Type B pancreatic cell (in vitro differentiated cells): ENCODE data around the gene RAPGEF1. TPM values are rescaled to one million over a fixed set of nuclear protein-coding genes. Genes with fewer than 3 reads are reported as not detected.

ENCODE experiments used
- DNase-seq: peaks from one replicate; pipeline ENCODE4 v3.0.0; 2021; ENCODE audit warnings: mixed read lengths; ENCODE audit not compliant: unreplicated experiment; ENCODE audit errors: extremely low spot score
- H3K27ac Mint-ChIP-seq: 2 replicates; pipeline ENCODE4 v1.8.0; 2021; ENCODE audit warnings: mild to moderate bottlenecking, mixed read lengths
- H3K27me3 Mint-ChIP-seq: 2 replicates; pipeline ENCODE4 v1.8.0; 2021; ENCODE audit warnings: mixed read lengths
- H3K36me3 Mint-ChIP-seq: 2 replicates; pipeline ENCODE4 v1.8.0; 2021; ENCODE audit warnings: mixed read lengths
- H3K4me1 Mint-ChIP-seq: one replicate; pipeline ENCODE4 v1.8.0; 2021; ENCODE audit warnings: mixed read lengths; ENCODE audit not compliant: unreplicated experiment
- H3K4me3 Mint-ChIP-seq: 2 replicates; pipeline ENCODE4 v1.8.0; 2021; ENCODE audit warnings: mild to moderate bottlenecking, mixed read lengths
- H3K9me3 Mint-ChIP-seq: 2 replicates; pipeline ENCODE4 v1.8.0; 2021; ENCODE audit warnings: mixed read lengths
- total RNA-seq: library from RNA; stranded (reverse); gene quantifications from 2 replicates; pipeline ENCODE4 v1.2.1, GENCODE V29; 2021; ENCODE audit warnings: low replicate concordance
- TF ChIP-seq, protein P1 (sequence below): fragments of 200-600 bp; sonication (generic); conservative IDR thresholded peaks from 2 replicates; pipeline ENCODE4 v1.5.0; 2021; ENCODE audit warnings: antibody characterized with exemption, mild to moderate bottlenecking

The RAPGEF1 gene
- total RNA-seq, 1 donor from 2014 or later = 45.9 TPM

- Mint-ChIP-seq H3K27me3 (no peaks in the 10 kb centered on the region), H3K4me3 (no peak overlapping the region), H3K9me3 (peaks cover 2% of the 10 kb centered on the region), H3K4me1 (peaks cover 62% of the 10 kb centered on the region), H3K36me3 (peaks cover 2% of the 10 kb centered on the region), H3K27ac (no peak overlapping the region)
- TF ChIP-seq, protein P1, sequence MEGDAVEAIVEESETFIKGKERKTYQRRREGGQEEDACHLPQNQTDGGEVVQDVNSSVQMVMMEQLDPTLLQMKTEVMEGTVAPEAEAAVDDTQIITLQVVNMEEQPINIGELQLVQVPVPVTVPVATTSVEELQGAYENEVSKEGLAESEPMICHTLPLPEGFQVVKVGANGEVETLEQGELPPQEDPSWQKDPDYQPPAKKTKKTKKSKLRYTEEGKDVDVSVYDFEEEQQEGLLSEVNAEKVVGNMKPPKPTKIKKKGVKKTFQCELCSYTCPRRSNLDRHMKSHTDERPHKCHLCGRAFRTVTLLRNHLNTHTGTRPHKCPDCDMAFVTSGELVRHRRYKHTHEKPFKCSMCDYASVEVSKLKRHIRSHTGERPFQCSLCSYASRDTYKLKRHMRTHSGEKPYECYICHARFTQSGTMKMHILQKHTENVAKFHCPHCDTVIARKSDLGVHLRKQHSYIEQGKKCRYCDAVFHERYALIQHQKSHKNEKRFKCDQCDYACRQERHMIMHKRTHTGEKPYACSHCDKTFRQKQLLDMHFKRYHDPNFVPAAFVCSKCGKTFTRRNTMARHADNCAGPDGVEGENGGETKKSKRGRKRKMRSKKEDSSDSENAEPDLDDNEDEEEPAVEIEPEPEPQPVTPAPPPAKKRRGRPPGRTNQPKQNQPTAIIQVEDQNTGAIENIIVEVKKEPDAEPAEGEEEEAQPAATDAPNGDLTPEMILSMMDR = no peak
- DNase-seq = no peak
These were observed 60.4 kb downstream of the RAPGEF1 start for GRCh38 chr9:131679261-131680020.

- TF ChIP-seq, protein P1 = no peak
- Mint-ChIP-seq H3K9me3 (no peaks in the 10 kb centered on the region), H3K27ac (peak overlapping the region; percentile 35), H3K4me1 (peaks cover 66% of the 10 kb centered on the region), H3K27me3 (no peaks in the 10 kb centered on the region), H3K4me3 (peak overlapping the region; percentile 36), H3K36me3 (no peaks in the 10 kb centered on the region)
- no peak for DNase-seq
These were observed 61.3 kb downstream of the RAPGEF1 start for GRCh38 chr9:131678499-131679111.

GRCh38 chr9:131677444-131678180 lies 62.3 kb downstream of the RAPGEF1 start:
- peak overlapping the region; percentile 73 for H3K27ac Mint-ChIP-seq
- no peaks in the 10 kb centered on the region for H3K27me3 Mint-ChIP-seq
- H3K4me1 Mint-ChIP-seq = peaks cover 69% of the 10 kb centered on the region
- peak overlapping the region; percentile 32 for H3K4me3 Mint-ChIP-seq
- DNase-seq = no peak
- H3K9me3 Mint-ChIP-seq = no peaks in the 10 kb centered on the region
- TF ChIP-seq, protein P1 = no peak
- no peaks in the 10 kb centered on the region for H3K36me3 Mint-ChIP-seq

GRCh38 chr9:131677049-131677443 lies 62.8 kb downstream of the RAPGEF1 start:
- DNase-seq = no peak
- Mint-ChIP-seq H3K4me3 (peak overlapping the region; percentile 32), H3K4me1 (peaks cover 69% of the 10 kb centered on the region), H3K9me3 (no peaks in the 10 kb centered on the region), H3K27me3 (no peaks in the 10 kb centered on the region), H3K36me3 (no peaks in the 10 kb centered on the region), H3K27ac (peak overlapping the region; percentile 73)
- TF ChIP-seq, protein P1 = no peak

GRCh38 chr9:131676431-131676972 lies 63.4 kb downstream of the RAPGEF1 start:
- H3K4me1 Mint-ChIP-seq = peaks cover 66% of the 10 kb centered on the region
- DNase-seq = no peak
- no peaks in the 10 kb centered on the region for H3K36me3 Mint-ChIP-seq
- peak overlapping the region; percentile 73 for H3K27ac Mint-ChIP-seq
- TF ChIP-seq, protein P1 = no peak
- no peak overlapping the region for H3K4me3 Mint-ChIP-seq
- no peaks in the 10 kb centered on the region for H3K27me3 Mint-ChIP-seq
- H3K9me3 Mint-ChIP-seq = no peaks in the 10 kb centered on the region
